Measurements from ENCODE around the gene ZMYM2.

DNA sequence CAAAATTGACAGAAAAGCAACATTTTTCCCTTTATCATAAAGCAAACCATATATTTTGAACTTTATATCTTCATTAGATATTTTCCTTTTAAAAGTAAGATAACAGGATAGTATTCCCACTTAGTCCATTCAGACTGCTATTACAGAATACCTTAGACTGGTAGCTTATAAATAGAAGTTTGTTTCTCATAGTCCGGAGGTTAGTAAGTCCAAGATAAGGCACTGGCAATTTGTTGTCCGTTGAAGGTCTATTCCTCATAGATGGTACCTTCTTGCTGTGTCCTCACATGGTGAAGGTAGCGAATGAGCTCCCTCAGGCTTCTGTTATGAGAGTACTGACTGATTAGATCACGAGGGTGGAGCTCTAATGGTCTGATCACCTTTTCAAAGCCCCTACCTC lies 70.4 kb downstream of the ZMYM2 start:
- TF ChIP-seq POLR2A (IDR thresholded peaks at IDR 0.05; ENCODE audit: low read depth, low read length) (no peak), POLR2AphosphoS5 (IDR thresholded peaks at IDR 0.05; ENCODE audit: low read depth, low read length) (no peak), TAF1 (IDR thresholded peaks at IDR 0.05; ENCODE audit: borderline replicate concordance, low read depth, low read length) (no peak)

Data from GM12892 (cell line).